Heart left ventricle (tissue), 13 donors: ENCODE data around the gene SLC17A7.

ENCODE experiments used
- POLR2A ChIP-seq, 2 donors: fragments of 450-650 bp; IDR thresholded peaks; one replicate each; pipeline ENCODE4 v1.6.1; 2017; ENCODE audit warnings: antibody characterized with exemption in 2 of 2, mild to moderate bottlenecking in 2 of 2, moderate library complexity in 2 of 2
- TF ChIP-seq, protein P1 (sequence below), 12 donors: fragments of 200-600 bp; sonication (generic) in 4 of 12; IDR thresholded peaks; one replicate each; pipeline versions ENCODE4 v1.5.0 to v1.8.0; 2018 to 2022; ENCODE audit warnings: antibody characterized with exemption in 12 of 12, mild to moderate bottlenecking in 5 of 12
- donor health status: ischemic (EF 13 %, LVEDD 7.1; RV severe dilation, severe dysfunction).
- donor health status: DM: no; HTN: yes; CAD: no.
- donor health status: DM: no; HTN: no; CAD: no.
- donor health status: ischemic (EF 25% LVEDD 6.9; RV normal size, moderate dysfunction).
- donor health status: ischemic (EF 25% LVEDD 5.7; RV mildly dilated, moderate dysfunction).
- donor health status: ischemic (EF 35%, LVEDD 5.7; RV mildly dilated, moderate dysfunction).
- donor health status: nonischemic (EF 11% LVEDD 7.7; RV severe dilation, severe dysfunction).
- donor health status: DM: yes; HTN: yes; CAD: no.
- donor health status: PGD.
- donor health status: ischemic (EF 29% LVEDD 5.4; RV normal size, mild dysfunction).
- donor health status: nonischemic (EF 23%, LVEDD 6.1; RV moderate dilation, normal function).

DNA sequence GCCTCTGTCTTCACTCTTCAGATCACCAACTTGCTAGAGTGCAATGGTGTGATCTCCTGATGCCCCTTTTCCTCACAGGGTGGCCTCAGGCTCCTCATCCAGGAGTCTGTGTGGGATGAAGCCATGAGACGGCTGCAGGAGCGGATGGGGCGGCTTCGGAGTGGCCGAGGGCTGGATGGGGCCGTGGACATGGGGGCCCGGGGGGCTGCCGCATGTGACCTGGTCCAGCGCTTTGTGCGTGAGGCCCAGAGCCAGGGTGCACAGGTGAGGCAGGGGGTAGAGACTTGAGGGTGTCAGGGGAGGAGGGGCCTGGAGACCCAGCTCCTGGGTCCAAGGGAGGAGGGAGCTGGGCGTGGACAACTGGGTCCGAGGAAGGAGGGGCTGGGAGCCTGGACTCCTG lies 21.2 kb upstream of the SLC17A7 start:
- TF ChIP-seq, protein P1, sequence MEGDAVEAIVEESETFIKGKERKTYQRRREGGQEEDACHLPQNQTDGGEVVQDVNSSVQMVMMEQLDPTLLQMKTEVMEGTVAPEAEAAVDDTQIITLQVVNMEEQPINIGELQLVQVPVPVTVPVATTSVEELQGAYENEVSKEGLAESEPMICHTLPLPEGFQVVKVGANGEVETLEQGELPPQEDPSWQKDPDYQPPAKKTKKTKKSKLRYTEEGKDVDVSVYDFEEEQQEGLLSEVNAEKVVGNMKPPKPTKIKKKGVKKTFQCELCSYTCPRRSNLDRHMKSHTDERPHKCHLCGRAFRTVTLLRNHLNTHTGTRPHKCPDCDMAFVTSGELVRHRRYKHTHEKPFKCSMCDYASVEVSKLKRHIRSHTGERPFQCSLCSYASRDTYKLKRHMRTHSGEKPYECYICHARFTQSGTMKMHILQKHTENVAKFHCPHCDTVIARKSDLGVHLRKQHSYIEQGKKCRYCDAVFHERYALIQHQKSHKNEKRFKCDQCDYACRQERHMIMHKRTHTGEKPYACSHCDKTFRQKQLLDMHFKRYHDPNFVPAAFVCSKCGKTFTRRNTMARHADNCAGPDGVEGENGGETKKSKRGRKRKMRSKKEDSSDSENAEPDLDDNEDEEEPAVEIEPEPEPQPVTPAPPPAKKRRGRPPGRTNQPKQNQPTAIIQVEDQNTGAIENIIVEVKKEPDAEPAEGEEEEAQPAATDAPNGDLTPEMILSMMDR (IDR thresholded peaks at IDR 0.05), result no peak
- no peak for TF ChIP-seq POLR2A (IDR thresholded peaks at IDR 0.05)
